A549 treated with CpdA at 1 μM for 4 hours (cell line): ENCODE results near the gene SCN7A. TPM values are rescaled to one million over a fixed set of nuclear protein-coding genes. Genes with fewer than 3 reads are reported as not detected.

Experiments
- total RNA-seq: library from RNA; stranded (reverse); fragments of 200-300 nt; extraction: Qiagen RNA extraction; gene quantifications from 5 replicates; pipeline ENCODE4 v1.2.3, GENCODE V29; 2022; ENCODE audit warnings: low read depth

Gene SCN7A
- not detected in 5 replicates for total RNA-seq

DNA sequence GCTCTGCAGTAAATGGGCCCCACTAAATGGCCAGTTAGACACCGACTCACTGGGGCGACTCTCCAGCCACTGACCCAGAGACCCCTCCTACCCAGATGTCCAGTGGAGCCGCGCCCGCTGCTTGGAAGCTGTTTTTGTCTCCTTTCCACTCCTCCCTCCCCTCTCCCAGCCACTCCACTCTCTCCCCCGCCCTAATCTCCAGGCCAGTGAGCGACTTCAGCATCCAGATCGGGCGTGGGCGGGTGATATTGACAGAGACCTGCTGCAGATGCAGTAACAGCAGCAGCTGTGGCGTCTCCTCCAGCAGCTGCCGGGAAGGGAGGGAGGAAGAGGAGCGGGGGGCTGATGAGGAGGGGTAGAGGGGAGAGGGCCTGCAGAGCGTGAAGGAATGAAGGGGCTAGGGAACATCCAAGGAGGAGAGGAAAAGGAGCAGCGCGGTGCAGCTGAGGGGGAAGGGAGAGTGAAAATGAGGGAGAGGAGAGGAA lies at the start of gene SCN7A:
Gene SCN7A, minus strand, starts transcription at position 110 of the 485 bp plus-strand sequence. CDS start 16,553 bp downstream, outside the sequence.

DNA sequence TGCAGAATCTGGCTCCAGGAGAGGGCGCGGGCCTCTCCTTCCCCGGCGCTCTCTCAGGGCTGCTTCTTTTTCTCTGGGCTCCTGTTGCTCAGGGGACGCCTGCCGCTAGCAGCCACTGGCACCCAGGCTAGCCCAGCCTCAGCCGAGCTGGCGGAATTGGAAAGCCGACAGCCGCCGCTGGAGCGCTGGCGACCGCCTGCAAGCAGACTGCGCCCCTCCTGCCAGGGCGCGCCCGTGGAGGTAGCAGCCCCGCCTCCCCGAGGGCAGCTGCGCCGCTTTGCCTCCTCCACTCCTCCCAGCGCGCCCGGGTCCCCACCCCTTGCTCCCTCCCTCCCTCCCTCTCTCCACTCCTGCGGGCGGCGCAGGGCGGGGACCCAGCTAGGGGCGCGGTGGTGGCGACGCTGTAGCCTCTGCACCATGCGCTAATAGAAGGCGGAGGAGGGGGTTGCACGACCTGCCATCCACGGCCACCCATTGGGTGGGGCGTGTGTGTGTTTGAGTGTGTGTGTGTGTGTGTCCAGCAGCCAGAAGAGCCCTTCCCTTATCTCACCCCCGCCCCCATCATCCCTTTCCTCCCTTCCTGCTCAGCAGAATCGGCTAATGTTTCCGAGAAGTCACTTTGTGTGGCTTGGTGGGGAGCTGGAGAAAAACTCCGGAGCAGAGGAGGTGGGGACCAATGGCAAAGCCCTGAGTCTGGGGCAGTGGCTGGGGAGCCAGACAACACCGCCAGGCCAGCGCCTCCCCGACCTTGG lies 118.1 kb downstream of the SCN7A start, which contains the start of gene SCN9A:
Gene SCN9A, minus strand, starts transcription at position 209 of the 752 bp plus-strand sequence. CDS start 64,188 bp downstream, outside the sequence.

Other genes with a start within 250 kb of the SCN7A start
- 2.8 to 6.1 TPM (median 5.1 TPM) in 5 replicates for gene SCN9A, start 118.3 kb downstream of the SCN7A start, total RNA-seq